ENCODE measurements around the gene FAP.

Gene FAP

GRCh38 chr2:162234620-162235462 is 8.4 kb downstream of the FAP start:
- no peak for TF ChIP-seq ZNF548 (tag by site-specific recombination; IDR thresholded peaks at IDR 0.05)
- no peak for TF ChIP-seq WT1 (tag by site-specific recombination; IDR thresholded peaks at IDR 0.05)
- TF ChIP-seq, protein P1, sequence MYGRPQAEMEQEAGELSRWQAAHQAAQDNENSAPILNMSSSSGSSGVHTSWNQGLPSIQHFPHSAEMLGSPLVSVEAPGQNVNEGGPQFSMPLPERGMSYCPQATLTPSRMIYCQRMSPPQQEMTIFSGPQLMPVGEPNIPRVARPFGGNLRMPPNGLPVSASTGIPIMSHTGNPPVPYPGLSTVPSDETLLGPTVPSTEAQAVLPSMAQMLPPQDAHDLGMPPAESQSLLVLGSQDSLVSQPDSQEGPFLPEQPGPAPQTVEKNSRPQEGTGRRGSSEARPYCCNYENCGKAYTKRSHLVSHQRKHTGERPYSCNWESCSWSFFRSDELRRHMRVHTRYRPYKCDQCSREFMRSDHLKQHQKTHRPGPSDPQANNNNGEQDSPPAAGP (tag by site-specific recombination; IDR thresholded peaks at IDR 0.05): no peak
- TF ChIP-seq ZNF621 (tag by site-specific recombination; IDR thresholded peaks at IDR 0.05): no peak
- TF ChIP-seq YY2 (tag by site-specific recombination; IDR thresholded peaks at IDR 0.05): no peak
- TF ChIP-seq ZSCAN23 (tag by site-specific recombination; IDR thresholded peaks at IDR 0.05): no peak
- no peak for TF ChIP-seq PRDM1 (tag by site-specific recombination; IDR thresholded peaks at IDR 0.05)
- TF ChIP-seq, protein P2, sequence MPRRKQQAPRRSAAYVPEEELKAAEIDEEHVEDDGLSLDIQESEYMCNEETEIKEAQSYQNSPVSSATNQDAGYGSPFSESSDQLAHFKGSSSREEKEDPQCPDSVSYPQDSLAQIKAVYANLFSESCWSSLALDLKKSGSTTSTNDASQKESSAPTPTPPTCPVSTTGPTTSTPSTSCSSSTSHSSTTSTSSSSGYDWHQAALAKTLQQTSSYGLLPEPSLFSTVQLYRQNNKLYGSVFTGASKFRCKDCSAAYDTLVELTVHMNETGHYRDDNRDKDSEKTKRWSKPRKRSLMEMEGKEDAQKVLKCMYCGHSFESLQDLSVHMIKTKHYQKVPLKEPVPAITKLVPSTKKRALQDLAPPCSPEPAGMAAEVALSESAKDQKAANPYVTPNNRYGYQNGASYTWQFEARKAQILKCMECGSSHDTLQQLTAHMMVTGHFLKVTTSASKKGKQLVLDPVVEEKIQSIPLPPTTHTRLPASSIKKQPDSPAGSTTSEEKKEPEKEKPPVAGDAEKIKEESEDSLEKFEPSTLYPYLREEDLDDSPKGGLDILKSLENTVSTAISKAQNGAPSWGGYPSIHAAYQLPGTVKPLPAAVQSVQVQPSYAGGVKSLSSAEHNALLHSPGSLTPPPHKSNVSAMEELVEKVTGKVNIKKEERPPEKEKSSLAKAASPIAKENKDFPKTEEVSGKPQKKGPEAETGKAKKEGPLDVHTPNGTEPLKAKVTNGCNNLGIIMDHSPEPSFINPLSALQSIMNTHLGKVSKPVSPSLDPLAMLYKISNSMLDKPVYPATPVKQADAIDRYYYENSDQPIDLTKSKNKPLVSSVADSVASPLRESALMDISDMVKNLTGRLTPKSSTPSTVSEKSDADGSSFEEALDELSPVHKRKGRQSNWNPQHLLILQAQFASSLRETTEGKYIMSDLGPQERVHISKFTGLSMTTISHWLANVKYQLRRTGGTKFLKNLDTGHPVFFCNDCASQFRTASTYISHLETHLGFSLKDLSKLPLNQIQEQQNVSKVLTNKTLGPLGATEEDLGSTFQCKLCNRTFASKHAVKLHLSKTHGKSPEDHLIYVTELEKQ (tag by site-specific recombination; IDR thresholded peaks at IDR 0.05; ENCODE audit: borderline replicate concordance): no peak
- no peak for TF ChIP-seq GLI2 (tag by site-specific recombination; IDR thresholded peaks at IDR 0.05; ENCODE audit: borderline replicate concordance, low read depth)
- no peak for TF ChIP-seq ZNF292 (tag by site-specific recombination; IDR thresholded peaks at IDR 0.05; ENCODE audit: borderline replicate concordance, low read depth)
- Histone ChIP-seq H3K9me3 (ENCODE audit: control insufficient read depth, insufficient read depth, low read depth, low read length) (no peaks in the 10 kb centered on the region), H3K4me1 (ENCODE audit: control insufficient read depth, insufficient read depth, low read length) (no peaks in the 10 kb centered on the region), H3K4me3 (ENCODE audit: low read depth, low read length) (no peak overlapping the region), H3K36me3 (ENCODE audit: control insufficient read depth in 2 of 2, insufficient read depth in 1 of 2, low read length in 2 of 2) (no peaks in the 10 kb centered on the region), H3K27ac (ENCODE audit: extremely low read depth, low read depth, low read length) (no peak overlapping the region)
- ChIA-PET CTCF (interaction anchor here (0.6 kb wide), 1 partner anchor 15 kb away, joined by 5 read pairs; no protein-coding TSS in a partner anchor), POLR2A (no interaction called here)

DNA sequence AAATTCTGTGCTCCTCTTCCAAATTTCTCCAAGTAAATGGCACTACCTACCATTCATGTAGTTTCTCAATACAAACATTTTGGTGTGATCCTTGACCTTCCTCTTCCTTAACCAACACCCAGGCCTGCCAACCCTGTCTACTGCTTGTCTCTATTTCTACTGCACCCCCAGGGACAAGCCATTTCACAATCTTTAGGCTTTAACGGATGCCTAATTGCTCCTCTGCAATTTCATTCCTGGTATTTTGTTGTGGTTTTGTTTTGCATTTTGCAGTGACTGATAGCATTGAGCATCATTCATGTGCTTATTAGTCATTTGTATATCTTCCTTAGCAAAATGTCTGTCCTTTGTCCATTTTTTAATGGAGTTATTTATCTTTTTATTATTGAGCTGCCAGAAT is 10.0 kb downstream of the FAP start:
- POLR2A ChIA-PET: no interaction called here
- H3K4me3 ChIP-seq (ENCODE audit: low read depth, low read length): no peak overlapping the region

More for the DNA sequence above, 10.0 kb downstream of the FAP start:
- TF ChIP-seq SETDB1 (IDR thresholded peaks at IDR 0.05; ENCODE audit: insufficient read length, low read length): no peak
- TF ChIP-seq, protein P3, sequence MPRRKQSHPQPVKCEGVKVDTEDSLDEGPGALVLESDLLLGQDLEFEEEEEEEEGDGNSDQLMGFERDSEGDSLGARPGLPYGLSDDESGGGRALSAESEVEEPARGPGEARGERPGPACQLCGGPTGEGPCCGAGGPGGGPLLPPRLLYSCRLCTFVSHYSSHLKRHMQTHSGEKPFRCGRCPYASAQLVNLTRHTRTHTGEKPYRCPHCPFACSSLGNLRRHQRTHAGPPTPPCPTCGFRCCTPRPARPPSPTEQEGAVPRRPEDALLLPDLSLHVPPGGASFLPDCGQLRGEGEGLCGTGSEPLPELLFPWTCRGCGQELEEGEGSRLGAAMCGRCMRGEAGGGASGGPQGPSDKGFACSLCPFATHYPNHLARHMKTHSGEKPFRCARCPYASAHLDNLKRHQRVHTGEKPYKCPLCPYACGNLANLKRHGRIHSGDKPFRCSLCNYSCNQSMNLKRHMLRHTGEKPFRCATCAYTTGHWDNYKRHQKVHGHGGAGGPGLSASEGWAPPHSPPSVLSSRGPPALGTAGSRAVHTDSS (tag by site-specific recombination; IDR thresholded peaks at IDR 0.05): no peak
- no peak for TF ChIP-seq ZNF747 (tag by site-specific recombination; IDR thresholded peaks at IDR 0.05)
- no peak for TF ChIP-seq MEIS1 (CRISPR knock-in tag; IDR thresholded peaks at IDR 0.05; ENCODE audit: borderline replicate concordance)
- TF ChIP-seq PRDM10 (tag by site-specific recombination; IDR thresholded peaks at IDR 0.05): no peak
- no peak for TF ChIP-seq ZNF654 (tag by site-specific recombination; IDR thresholded peaks at IDR 0.05; ENCODE audit: low read depth)
- TF ChIP-seq ZNF777 (tag by site-specific recombination; IDR thresholded peaks at IDR 0.05; ENCODE audit: borderline replicate concordance): no peak
- TF ChIP-seq ZNF544 (tag by site-specific recombination; IDR thresholded peaks at IDR 0.05): no peak
- no peak for TF ChIP-seq ZNF404 (tag by site-specific recombination; IDR thresholded peaks at IDR 0.05)
- no peak for TF ChIP-seq ZNF560 (tag by site-specific recombination; IDR thresholded peaks at IDR 0.05; ENCODE audit: borderline replicate concordance)
- no peak for TF ChIP-seq ZNF16 (tag by site-specific recombination; IDR thresholded peaks at IDR 0.05; ENCODE audit: low read depth)
- no peaks in the 10 kb centered on the region for H3K4me1 ChIP-seq (ENCODE audit: control insufficient read depth, insufficient read depth, low read length)
- H3K36me3 ChIP-seq (ENCODE audit: control insufficient read depth in 2 of 2, insufficient read depth in 1 of 2, low read length in 2 of 2): no peaks in the 10 kb centered on the region
- H3K9me3 ChIP-seq (ENCODE audit: control insufficient read depth, insufficient read depth, low read depth, low read length): no peaks in the 10 kb centered on the region
- CTCF ChIA-PET: no interaction called here
- no peak overlapping the region for H3K27ac ChIP-seq (ENCODE audit: extremely low read depth, low read depth, low read length)

All from HEK293 (cell line).